Measurements from ENCODE around the gene MSLN. TPM values are rescaled to one million over a fixed set of nuclear protein-coding genes. Genes with fewer than 3 reads are reported as not detected.

MSLN gene
- total RNA-seq, 3 donors from 2014 or later (not counting 1 experiment from before 2014, with no cell fraction given): not detected

GRCh38 chr16:724188-725040 is 36.1 kb upstream of the MSLN start:
- H3K27me3 ChIP-seq (ENCODE audit: control insufficient read depth, insufficient read depth, low read length): no peaks in the 10 kb centered on the region
- TF ChIP-seq CTCF (IDR thresholded peaks at IDR 0.05): no peak
- H3K9me3 ChIP-seq (ENCODE audit: control insufficient read depth, insufficient read depth, low read length): no peaks in the 10 kb centered on the region
- Mint-ChIP-seq H3K4me3 (peak overlapping the region; percentile 6), H3K36me3 (no peaks in the 10 kb centered on the region), H3K9me3 (no peaks in the 10 kb centered on the region), H3K27me3 (ENCODE audit: low read depth in 2 of 2) (no peaks in the 10 kb centered on the region), H3K27ac (no peak overlapping the region), H3K4me1 (peaks cover 0 to 17% of the 10 kb centered on the region in 2 donors)
- no peak for ATAC-seq
- no peak overlapping the region for H3K4me3 ChIP-seq (ENCODE audit: low read length)
- WGBS (ENCODE audit: insufficient coverage): 80% methylated on average over 29 of the region's 29 CpGs
- intact Hi-C loops (cut with micrococcal nuclease): no loop called here
- no peaks in the 10 kb centered on the region for H3K36me3 ChIP-seq (ENCODE audit: control insufficient read depth, insufficient read depth, low read length)
- DNase-seq: no peak
- no peak overlapping the region for H3K27ac ChIP-seq (ENCODE audit: low read length)
- H3K4me1 ChIP-seq (ENCODE audit: control insufficient read depth, insufficient read depth, low read length): peaks cover 53% of the 10 kb centered on the region

- Histone ChIP-seq H3K4me1 (ENCODE audit: control insufficient read depth, insufficient read depth, low read length) (peaks cover 47% of the 10 kb centered on the region), H3K4me3 (ENCODE audit: low read length) (no peak overlapping the region), H3K27me3 (ENCODE audit: control insufficient read depth, insufficient read depth, low read length) (no peaks in the 10 kb centered on the region), H3K9me3 (ENCODE audit: control insufficient read depth, insufficient read depth, low read length) (no peaks in the 10 kb centered on the region), H3K27ac (ENCODE audit: low read length) (no peak overlapping the region), H3K36me3 (ENCODE audit: control insufficient read depth, insufficient read depth, low read length) (no peaks in the 10 kb centered on the region)
- no peak for TF ChIP-seq CTCF (IDR thresholded peaks at IDR 0.05)
- Mint-ChIP-seq H3K27ac (no peak overlapping the region), H3K36me3 (no peaks in the 10 kb centered on the region), H3K4me3 (no peak overlapping the region), H3K4me1 (peaks cover 0 to 14% of the 10 kb centered on the region in 2 donors), H3K9me3 (no peaks in the 10 kb centered on the region), H3K27me3 (ENCODE audit: low read depth in 2 of 2) (no peaks in the 10 kb centered on the region)
- WGBS (ENCODE audit: insufficient coverage): 85% methylated on average over 7 of the region's 7 CpGs
- no peak for DNase-seq
- intact Hi-C loops (cut with micrococcal nuclease): no loop called here
- ATAC-seq: no peak
Observed at GRCh38 chr16:725041-725376, 35.5 kb upstream of the MSLN start.

- H3K9me3 Mint-ChIP-seq: no peaks in the 10 kb centered on the region
- Histone ChIP-seq H3K4me3 (ENCODE audit: low read length) (no peak overlapping the region), H3K4me1 (ENCODE audit: control insufficient read depth, insufficient read depth, low read length) (peaks cover 40% of the 10 kb centered on the region), H3K36me3 (ENCODE audit: control insufficient read depth, insufficient read depth, low read length) (no peaks in the 10 kb centered on the region), H3K27ac (ENCODE audit: low read length) (no peak overlapping the region), H3K27me3 (ENCODE audit: control insufficient read depth, insufficient read depth, low read length) (no peaks in the 10 kb centered on the region), H3K9me3 (ENCODE audit: control insufficient read depth, insufficient read depth, low read length) (no peaks in the 10 kb centered on the region)
- no peaks in the 10 kb centered on the region for H3K36me3 Mint-ChIP-seq
- TF ChIP-seq CTCF (IDR thresholded peaks at IDR 0.05): no peak
- peak overlapping the region; percentile 35 for H3K4me3 Mint-ChIP-seq
- 85% methylated on average over 23 of the region's 23 CpGs for WGBS (ENCODE audit: insufficient coverage)
- H3K27ac Mint-ChIP-seq: peak overlapping the region in 1 of 2 donors; percentile 44
- no peaks in the 10 kb centered on the region for H3K27me3 Mint-ChIP-seq (ENCODE audit: low read depth in 2 of 2)
- intact Hi-C loops (cut with micrococcal nuclease): no loop called here
- ATAC-seq (no peak), DNase-seq (peak in 1 of 2 donors; percentile 29)
- H3K4me1 Mint-ChIP-seq: peaks cover 0 to 8% of the 10 kb centered on the region in 2 donors
Observed at GRCh38 chr16:725463-726187, 34.9 kb upstream of the MSLN start.
